ENCODE data around the gene IRAK3.

- TF ChIP-seq CTCF (IDR thresholded peaks at IDR 0.05) (no peak), EZH2 (IDR thresholded peaks at IDR 0.05; ENCODE audit: borderline replicate concordance, insufficient read depth, low read depth, low read length, poor library complexity, severe bottlenecking) (no peak)
Measured at GRCh38 chr12:66217342-66217917, 28.4 kb downstream of the IRAK3 start.

All from B cell (primary cell).